Umbilical cord (tissue), 2 donors: ENCODE measurements around the gene DNM1. TPM values are rescaled to one million over a fixed set of nuclear protein-coding genes. Genes with fewer than 3 reads are reported as not detected.
A peak's percentile ranks its signal among the peaks of the same experiment; 100 is the strongest.

Experiments
- DNase-seq: peaks from one replicate; pipeline ENCODE4 v3.0.0-alpha.2; 2015; ENCODE audit warnings: low spot score
- total RNA-seq: library from RNA; depleted of rRNA; stranded (reverse); fragments of >200 nt; gene quantifications from one replicate; pipeline ENCODE4 v1.2.3, GENCODE V29; 2014; ENCODE audit warnings: low replicate concordance; ENCODE audit not compliant: insufficient read depth

DNM1 gene
- total RNA-seq, 1 donor from 2014 or later: 36.4 TPM

- peak; percentile 100 for DNase-seq
Measured at GRCh38 chr9:128276008-128276573, 72.9 kb downstream of the DNM1 start, which contains the start of gene SWI5. Gene SWI5 (plus strand): TSS chr9:128276276.

DNA sequence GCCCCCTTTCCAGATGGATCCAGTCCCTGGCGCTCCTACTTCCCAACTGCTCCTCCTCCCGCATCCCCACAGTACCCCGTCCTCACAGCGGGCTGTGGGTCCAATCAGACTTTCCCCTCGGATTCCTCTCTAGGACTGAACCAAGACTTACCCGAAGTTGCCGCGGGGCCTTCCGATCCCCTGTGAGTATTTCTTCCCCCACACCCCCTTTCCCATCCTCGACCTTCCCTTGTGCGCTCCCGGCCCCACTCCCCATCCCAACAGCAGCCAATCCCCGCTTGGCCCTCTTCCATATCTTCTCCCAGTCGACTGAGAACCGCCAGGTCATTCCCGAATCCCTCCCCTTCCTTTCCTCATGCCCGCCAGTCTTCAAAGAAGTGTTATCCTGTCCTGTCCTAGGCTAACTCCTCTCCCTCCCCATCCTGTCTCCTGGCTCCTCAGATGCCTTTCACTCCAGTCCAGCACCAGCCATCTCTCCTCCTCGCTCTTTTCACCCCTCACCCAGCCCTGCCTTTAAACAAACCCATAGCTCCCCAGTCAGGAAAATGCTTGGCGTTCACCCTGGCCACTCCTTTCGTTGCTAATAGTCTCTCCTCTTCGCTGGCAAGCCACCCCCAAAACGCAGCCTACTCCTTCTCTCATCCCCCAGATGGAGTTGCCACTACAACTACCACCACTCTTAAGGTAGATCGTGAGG lies 73.5 kb downstream of the DNM1 start:
- DNase-seq: peak; percentile 64

DNA sequence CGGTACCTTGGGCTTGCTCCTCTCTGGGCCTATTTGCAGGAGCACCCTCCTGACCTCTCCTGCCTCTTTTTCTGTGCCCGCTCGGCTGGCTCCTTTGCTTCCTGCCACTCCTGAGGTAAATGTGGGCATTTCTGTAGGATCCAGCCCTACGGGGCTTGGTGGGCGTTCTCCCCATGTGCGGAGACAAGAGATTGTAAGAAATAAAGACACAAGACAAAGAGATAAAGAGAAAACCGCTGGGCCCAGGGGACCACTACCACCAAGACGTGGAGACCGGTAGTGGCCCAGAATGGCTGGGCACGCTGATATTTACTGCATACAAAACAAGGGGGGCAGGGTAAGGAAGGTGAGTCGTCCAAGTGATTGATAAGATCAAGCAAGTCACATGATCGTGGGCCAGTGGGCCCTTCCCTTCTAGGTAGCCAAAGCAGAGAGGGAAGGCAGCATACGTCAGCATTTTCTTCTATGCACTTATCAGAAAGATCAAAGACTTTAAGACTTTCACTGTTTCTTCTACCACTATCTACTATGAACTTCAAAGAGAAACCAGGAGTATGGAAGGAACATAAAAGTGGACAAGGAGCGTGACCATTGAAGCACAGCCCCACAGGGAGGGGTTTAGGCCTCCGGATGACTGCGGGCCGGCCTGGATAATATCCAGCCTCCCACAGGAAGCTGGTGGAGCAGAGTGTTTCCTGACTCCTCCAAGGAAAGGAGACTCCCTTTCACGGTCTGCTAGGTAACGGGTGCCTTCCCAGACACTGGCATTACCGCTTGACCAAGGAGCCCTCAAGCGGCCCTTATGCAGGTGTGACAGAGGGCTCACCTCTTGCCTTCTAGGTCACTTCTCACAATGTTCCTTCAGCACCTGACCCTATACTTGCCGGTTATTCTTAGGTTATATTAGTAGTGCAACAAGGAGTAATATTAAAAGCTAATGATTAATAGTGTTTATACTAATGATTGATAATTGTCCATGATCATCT lies 76.2 kb downstream of the DNM1 start:
- peak; percentile 35 for DNase-seq

DNA sequence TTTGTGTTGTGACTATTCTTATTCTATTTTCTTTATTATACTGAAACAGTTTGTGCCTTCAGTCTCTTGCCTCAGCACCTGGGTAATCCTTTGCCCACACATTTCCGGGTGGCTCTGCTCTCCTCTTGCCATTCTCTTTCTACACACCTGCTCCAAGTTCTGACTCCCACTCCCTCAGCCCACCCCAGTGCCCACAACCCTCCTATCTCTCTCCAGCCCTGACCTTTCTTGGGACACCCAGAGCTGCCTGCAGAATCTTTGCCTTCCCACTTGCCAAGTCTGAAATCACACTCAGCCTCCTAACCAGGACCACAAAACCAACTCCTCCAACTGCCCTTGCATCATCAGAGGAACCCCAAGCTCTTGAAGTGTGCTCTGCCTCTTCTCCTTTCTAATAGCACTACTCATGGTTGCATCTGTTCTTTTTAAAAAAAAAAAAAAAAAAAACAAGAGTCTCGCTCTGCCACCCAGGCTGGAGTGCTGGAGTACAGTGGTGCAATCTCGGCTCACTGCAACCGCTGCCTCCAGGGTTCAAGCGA lies 77.0 kb downstream of the DNM1 start:
- no peak for DNase-seq

GRCh38 chr9:128282500-128282899 lies 79.3 kb downstream of the DNM1 start:
- no peak for DNase-seq

DNA sequence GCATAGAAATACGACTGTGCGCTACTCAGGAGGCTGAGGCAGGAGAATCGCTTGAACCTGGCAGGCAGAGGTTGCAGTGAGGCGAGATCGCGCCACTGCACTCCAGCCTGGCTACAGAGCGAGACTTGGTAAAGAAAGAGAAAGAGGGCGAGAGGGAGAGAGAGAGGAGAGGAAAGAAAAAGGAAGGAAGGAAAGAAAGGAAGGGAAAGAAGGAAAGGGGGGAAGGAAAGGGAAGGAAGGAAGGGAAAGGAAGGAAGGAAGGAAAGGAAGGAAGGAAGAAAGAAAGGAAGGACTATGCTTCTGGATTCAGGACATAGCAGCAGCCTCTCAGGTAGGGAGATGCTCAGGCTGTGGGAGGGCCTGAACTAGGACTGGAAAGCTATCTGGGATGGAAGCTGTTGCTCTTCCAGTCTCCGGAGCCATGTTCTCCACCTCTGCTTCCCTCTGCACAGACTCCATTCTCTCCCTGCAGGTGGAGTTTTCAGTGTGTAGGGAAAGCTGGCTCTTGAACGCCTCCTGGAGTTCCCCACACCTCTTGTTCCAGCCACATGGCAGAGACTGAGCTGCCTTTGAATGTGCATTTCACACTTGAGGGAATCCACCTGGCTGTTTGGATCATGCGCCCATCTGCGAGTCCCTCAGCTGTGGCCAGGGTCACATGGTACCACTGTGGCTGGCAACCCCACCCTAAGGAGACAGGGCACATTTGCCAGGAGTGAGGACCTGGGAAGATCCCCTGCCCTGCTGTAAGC lies 82.0 kb downstream of the DNM1 start:
- DNase-seq: no peak

DNA sequence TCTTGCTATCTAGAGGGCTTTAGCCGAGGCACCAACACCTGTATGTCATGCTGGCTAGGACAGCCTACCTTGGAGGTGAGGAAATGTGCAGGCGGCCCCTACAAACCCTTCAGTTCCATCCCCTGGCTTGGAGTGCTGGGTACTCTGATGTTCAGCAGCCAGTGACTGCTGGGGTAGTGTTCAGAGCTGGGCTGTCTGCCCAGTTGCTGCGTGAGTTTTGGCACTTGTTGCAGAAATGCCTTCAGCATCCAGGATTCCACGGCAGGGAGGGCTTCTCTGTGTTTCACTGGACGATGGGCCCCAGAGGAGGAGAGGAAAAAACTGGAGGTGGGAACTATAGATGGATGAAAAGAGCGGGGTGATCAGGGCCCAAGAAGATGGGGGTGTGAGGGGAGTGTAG lies 83.3 kb downstream of the DNM1 start:
- DNase-seq: peak; percentile 86

DNA sequence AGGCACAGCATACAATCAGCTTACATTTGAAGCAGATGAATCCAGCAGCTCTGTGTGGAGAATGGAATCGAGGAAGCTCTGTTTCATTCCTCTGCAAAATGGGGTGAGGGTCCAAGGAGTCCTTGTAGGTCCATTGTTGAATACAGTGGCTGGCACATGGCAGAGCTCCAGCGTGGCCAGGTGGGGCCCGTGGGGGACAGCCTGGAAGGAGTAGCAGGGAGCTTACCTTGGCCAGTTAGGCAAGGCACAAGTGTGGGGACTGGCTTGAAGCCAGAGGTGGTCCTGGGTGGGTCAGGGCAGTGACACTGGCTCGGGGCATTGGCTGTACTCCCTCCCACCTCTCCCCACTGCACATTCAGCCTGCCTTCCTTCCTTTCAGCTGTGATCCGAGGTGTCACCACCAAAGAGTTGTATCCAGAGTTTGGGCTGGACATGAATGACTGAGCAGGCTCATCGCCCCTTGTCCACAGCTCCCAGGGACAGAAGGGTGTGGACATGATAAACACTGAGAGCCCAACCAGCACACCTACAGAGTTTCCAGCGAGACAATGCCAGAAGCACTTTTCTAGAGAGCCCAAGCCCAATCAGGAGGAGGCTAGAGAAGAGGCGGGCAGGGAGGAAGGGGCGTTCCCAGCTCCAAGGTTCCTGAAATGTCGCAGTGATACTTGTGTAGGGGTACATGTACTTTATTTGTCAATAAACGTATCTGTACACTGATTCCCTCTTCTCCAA lies 85.3 kb downstream of the DNM1 start:
- DNase-seq: no peak

- DNase-seq: no peak
Measured at GRCh38 chr9:128292009-128292408, 88.8 kb downstream of the DNM1 start.

- DNase-seq: no peak
Measured at GRCh38 chr9:128293091-128293490, 89.9 kb downstream of the DNM1 start.

DNA sequence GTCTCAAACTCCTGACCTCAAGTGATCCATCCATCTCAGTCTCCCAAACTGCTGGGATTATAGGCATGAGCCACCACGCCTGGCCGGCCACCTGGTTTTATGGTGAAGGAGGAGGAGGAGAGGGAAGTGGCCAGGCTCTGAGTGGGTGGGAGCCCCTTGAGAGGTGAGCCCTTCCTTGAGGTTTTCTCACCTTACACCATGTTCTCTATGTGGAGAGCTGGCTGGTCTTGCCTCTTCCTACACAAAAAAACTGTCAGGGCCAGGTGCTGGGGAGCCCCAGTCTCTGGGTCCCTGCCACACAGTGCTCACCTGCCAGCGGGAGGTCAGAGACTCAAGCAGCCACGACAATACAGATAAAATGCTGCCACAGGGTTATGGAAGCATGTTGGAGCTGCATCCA lies 91.0 kb downstream of the DNM1 start:
- DNase-seq: no peak

GRCh38 chr9:128296340-128297220 lies 93.4 kb downstream of the DNM1 start:
- no peak for DNase-seq

DNA sequence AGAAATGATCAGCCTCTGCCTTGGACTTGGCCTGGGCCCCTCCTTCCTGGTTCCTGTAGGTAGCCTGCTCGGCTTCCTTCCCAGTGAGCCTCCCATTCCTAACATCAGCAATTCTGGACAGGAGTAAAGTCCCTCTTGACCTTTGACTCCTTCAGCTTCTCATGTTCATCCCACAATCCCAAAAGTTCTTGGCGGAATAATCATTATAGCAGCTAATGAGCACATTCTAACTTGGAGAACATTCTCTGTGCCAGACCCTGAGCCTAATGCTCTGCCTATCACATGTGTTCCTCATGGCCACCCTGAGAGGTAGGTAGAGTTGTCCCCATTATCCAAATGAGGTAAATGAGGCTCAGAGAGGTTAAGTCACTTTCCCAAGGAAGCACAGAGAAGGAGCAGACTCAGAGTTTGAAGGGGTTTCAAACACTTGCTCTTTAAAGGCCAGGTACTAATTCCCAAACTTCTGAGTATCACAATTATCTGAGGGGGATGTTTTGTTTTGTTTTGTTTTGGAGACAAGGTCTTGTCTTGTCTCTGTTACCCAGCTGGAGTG lies 94.1 kb downstream of the DNM1 start:
- DNase-seq: no peak

DNA sequence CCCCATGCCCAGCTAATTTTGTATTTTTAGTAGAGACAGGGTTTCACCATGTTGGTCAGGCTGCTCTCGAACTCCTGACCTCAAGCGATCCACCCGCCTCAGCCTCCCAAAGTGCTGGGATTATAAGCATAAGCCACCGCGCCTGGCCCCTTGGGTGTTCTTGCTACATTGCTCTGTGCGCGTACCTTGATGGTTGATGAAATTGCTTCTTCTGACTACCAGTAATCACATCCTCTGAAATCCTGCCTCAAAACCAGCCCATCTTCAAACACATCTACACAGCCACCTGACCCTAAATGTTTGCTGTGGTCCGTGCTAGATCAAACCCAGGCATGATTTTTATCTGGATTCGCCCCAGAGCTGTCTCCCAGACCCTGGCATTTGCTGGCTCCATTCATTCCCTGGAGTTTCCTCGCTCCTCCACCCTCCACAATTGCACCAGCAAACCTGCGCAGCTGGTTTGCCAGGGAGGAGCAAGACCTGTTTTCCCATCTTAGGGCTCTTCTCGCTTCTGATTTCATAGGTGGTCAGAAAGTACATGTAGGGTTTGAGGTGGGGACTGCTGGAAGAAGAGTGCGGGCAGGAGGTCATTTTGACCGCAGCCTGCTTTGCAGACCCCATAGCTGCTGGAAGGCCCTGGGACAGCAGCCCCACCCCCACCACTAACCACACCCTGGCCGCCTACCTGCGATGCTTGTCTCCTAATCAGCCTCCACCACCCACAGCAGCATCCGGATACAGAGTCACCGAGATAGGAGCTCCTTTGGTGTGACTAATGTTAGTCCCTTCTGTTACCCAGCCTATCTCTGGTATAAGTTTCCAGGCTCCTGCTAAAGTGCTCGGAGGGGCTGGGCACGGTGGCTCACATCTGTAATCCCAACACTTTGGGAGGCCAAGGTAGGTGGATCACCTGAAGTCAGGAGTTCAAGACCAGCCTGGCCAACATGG lies 95.6 kb downstream of the DNM1 start:
- no peak for DNase-seq

DNA sequence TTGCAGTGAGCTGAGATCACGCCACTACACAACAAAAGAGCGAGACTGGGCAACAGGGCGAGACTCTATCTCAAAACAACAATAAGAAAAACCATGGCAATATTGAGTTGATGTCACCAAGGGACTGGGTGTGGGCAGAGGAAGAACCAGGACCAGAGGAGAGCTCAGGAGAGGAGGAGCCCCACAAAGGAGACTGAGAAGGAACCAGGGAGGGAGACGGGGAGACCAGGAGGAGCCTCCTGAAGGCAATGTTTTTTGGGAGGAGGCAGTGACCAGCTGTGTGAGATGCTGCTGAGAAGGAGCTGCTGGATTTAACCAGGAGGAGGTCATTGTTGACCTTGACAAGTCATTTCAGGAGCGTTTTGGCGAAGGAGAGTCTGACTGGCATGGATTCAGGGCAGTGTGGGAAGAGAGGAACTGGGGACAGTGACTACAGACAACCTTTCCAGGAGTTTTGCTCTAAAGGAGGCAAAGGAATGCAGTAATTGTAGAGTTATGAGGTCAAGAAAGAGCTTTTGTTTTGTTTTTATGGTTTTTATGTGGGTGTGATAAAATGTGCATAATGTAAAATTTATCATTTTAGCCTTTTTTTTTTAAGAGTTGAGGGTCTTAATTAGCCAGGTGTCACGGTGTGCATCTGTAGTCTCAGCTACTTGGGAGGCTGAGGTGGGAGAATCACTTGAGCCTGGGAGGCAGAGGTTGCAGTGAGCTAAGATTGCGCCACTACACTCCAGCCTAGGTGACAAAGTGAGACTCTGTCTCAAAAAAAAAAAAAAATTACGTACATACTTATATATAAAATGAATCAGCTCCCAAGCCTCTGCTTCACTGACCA lies 101.2 kb downstream of the DNM1 start:
- no peak for DNase-seq
